ELR (cell line): ENCODE measurements around the gene CTRB1.
"Not testable (repeated sequence)": the region's sequence is repeated elsewhere in the genome, so short reads cannot be mapped to it uniquely, and the experiment has no call there.

Experiments used
- DNase-seq: peaks from one replicate; pipeline ENCODE4 v3.0.0-alpha.2; 2015; ENCODE audit warnings: low read depth

The CTRB1 gene

GRCh38 chr16:75271441-75272096 is 52.8 kb downstream of the CTRB1 start:
- no peak for DNase-seq

GRCh38 chr16:75272097-75272551 is 53.3 kb downstream of the CTRB1 start:
- DNase-seq: no peak

- DNase-seq: not testable (repeated sequence)
Measured at GRCh38 chr16:75272629-75273028, 53.8 kb downstream of the CTRB1 start.

- DNase-seq: peak; percentile 85
Measured at GRCh38 chr16:75273054-75273925, 54.5 kb downstream of the CTRB1 start.
